ENCODE results near the gene ARPC5.
A peak's percentile ranks its signal among the peaks of the same experiment; 100 is the strongest.

Gene ARPC5

GRCh38 chr1:183580281-183580682 is 55.3 kb downstream of the ARPC5 start:
- no peaks in the 10 kb centered on the region for H3K4me1 ChIP-seq (ENCODE audit: control insufficient read depth in 2 of 2, insufficient read depth in 1 of 2, low read depth in 1 of 2, low read length in 2 of 2)
- H3K9ac ChIP-seq (ENCODE audit: low read depth, low read length, poor library complexity), result no peak overlapping the region
- H3K18ac ChIP-seq (ENCODE audit: low read length), result no peak overlapping the region
- no peak overlapping the region for H3K27ac ChIP-seq (replicated peaks; ENCODE audit: low read length)
- H3K4ac ChIP-seq (ENCODE audit: low read length), result no peak overlapping the region
- no peak overlapping the region for H4K8ac ChIP-seq (ENCODE audit: low read depth, low read length)
- H3K27me3 ChIP-seq (ENCODE audit: control insufficient read depth in 3 of 3, insufficient read depth in 3 of 3, low read depth in 1 of 3, low read length in 3 of 3), result peaks cover 0 to 9% (median 0%) of the 10 kb centered on the region in 3 experiments
- no peak overlapping the region for H2BK15ac ChIP-seq (ENCODE audit: low read length)
- H3K4me3 ChIP-seq (ENCODE audit: low read length in 2 of 2), result no peak overlapping the region
- H2BK120ac ChIP-seq (ENCODE audit: low read depth, low read length), result no peak overlapping the region
- H3K36me3 ChIP-seq (replicated peaks in 1 of 2; ENCODE audit: control insufficient read depth in 2 of 2, insufficient read depth in 2 of 2, low read length in 2 of 2), result no peaks in the 10 kb centered on the region
- H3K79me1 ChIP-seq (ENCODE audit: low read depth, low read length), result no peaks in the 10 kb centered on the region
- H2AK5ac ChIP-seq (ENCODE audit: low read depth, low read length), result no peak overlapping the region
- no peak overlapping the region for H2BK5ac ChIP-seq (ENCODE audit: low read length)
- no peak overlapping the region for H3K14ac ChIP-seq (ENCODE audit: low read length)
- no peak overlapping the region for H4K91ac ChIP-seq (ENCODE audit: low read depth, low read length, poor library complexity)
- no peak overlapping the region for H2BK12ac ChIP-seq (ENCODE audit: low read length)
- no peak overlapping the region for H3K23ac ChIP-seq (ENCODE audit: low read depth, low read length, poor library complexity)
- no peaks in the 10 kb centered on the region for H3K9me3 ChIP-seq (replicated peaks in 1 of 2; ENCODE audit: control insufficient read depth in 2 of 2, insufficient read depth in 1 of 2, low read depth in 1 of 2, low read length in 2 of 2)
- no peak overlapping the region for H3K4me2 ChIP-seq (ENCODE audit: insufficient read depth, low read length, poor library complexity, severe bottlenecking)
- DNase-seq (ENCODE audit: low spot score), result no peak
- H2AFZ ChIP-seq (ENCODE audit: low read length), result peak overlapping the region; percentile 76
- no CpG with 5 or more reads among the region's 8 CpGs for WGBS, 2 donors (ENCODE audit: extremely low coverage in 2 of 2, insufficient read length in 2 of 2, insufficient replicate concordance in 1 of 2)

- H3K14ac ChIP-seq (ENCODE audit: low read length), result no peak overlapping the region
- H3K4me2 ChIP-seq (ENCODE audit: insufficient read depth, low read length, poor library complexity, severe bottlenecking), result no peak overlapping the region
- H4K91ac ChIP-seq (ENCODE audit: low read depth, low read length, poor library complexity), result no peak overlapping the region
- no peaks in the 10 kb centered on the region for H3K9me3 ChIP-seq (replicated peaks in 1 of 2; ENCODE audit: control insufficient read depth in 2 of 2, insufficient read depth in 1 of 2, low read depth in 1 of 2, low read length in 2 of 2)
- no peaks in the 10 kb centered on the region for H3K36me3 ChIP-seq (replicated peaks in 1 of 2; ENCODE audit: control insufficient read depth in 2 of 2, insufficient read depth in 2 of 2, low read length in 2 of 2)
- no peak overlapping the region for H3K4ac ChIP-seq (ENCODE audit: low read length)
- no peak for DNase-seq (ENCODE audit: low spot score)
- H3K23ac ChIP-seq (ENCODE audit: low read depth, low read length, poor library complexity), result no peak overlapping the region
- no peak overlapping the region for H3K27ac ChIP-seq (replicated peaks; ENCODE audit: low read length)
- no peak overlapping the region for H2BK5ac ChIP-seq (ENCODE audit: low read length)
- no CpG with 5 or more reads among the region's 2 CpGs for WGBS, 2 donors (ENCODE audit: extremely low coverage in 2 of 2, insufficient read length in 2 of 2, insufficient replicate concordance in 1 of 2)
- H3K27me3 ChIP-seq (ENCODE audit: control insufficient read depth in 3 of 3, insufficient read depth in 3 of 3, low read depth in 1 of 3, low read length in 3 of 3), result peaks cover 0 to 9% (median 0%) of the 10 kb centered on the region in 3 experiments
- H4K8ac ChIP-seq (ENCODE audit: low read depth, low read length), result no peak overlapping the region
- no peak overlapping the region for H2BK120ac ChIP-seq (ENCODE audit: low read depth, low read length)
- no peaks in the 10 kb centered on the region for H3K4me1 ChIP-seq (ENCODE audit: control insufficient read depth in 2 of 2, insufficient read depth in 1 of 2, low read depth in 1 of 2, low read length in 2 of 2)
- H2BK12ac ChIP-seq (ENCODE audit: low read length), result no peak overlapping the region
- no peak overlapping the region for H2BK15ac ChIP-seq (ENCODE audit: low read length)
- H3K18ac ChIP-seq (ENCODE audit: low read length), result no peak overlapping the region
- no peak overlapping the region for H3K4me3 ChIP-seq (ENCODE audit: low read length in 2 of 2)
- no peak overlapping the region for H3K9ac ChIP-seq (ENCODE audit: low read depth, low read length, poor library complexity)
- H2AFZ ChIP-seq (ENCODE audit: low read length), result no peak overlapping the region
- H2AK5ac ChIP-seq (ENCODE audit: low read depth, low read length), result no peak overlapping the region
- no peaks in the 10 kb centered on the region for H3K79me1 ChIP-seq (ENCODE audit: low read depth, low read length)
Measured at GRCh38 chr1:183578856-183579255, 56.7 kb downstream of the ARPC5 start.

- Histone ChIP-seq H3K14ac (ENCODE audit: low read length) (no peak overlapping the region), H3K4ac (ENCODE audit: low read length) (no peak overlapping the region), H2BK15ac (ENCODE audit: low read length) (no peak overlapping the region), H3K4me2 (ENCODE audit: insufficient read depth, low read length, poor library complexity, severe bottlenecking) (no peak overlapping the region), H2AK5ac (ENCODE audit: low read depth, low read length) (no peak overlapping the region), H2BK120ac (ENCODE audit: low read depth, low read length) (no peak overlapping the region), H4K91ac (ENCODE audit: low read depth, low read length, poor library complexity) (no peak overlapping the region), H3K36me3 (replicated peaks in 1 of 2; ENCODE audit: control insufficient read depth in 2 of 2, insufficient read depth in 2 of 2, low read length in 2 of 2) (no peaks in the 10 kb centered on the region), H3K27me3 (ENCODE audit: control insufficient read depth in 3 of 3, insufficient read depth in 3 of 3, low read depth in 1 of 3, low read length in 3 of 3) (peaks cover 0 to 9% (median 0%) of the 10 kb centered on the region in 3 experiments), H3K79me1 (ENCODE audit: low read depth, low read length) (no peaks in the 10 kb centered on the region), H3K23ac (ENCODE audit: low read depth, low read length, poor library complexity) (no peak overlapping the region), H3K9ac (ENCODE audit: low read depth, low read length, poor library complexity) (no peak overlapping the region), H3K4me1 (ENCODE audit: control insufficient read depth in 2 of 2, insufficient read depth in 1 of 2, low read depth in 1 of 2, low read length in 2 of 2) (no peaks in the 10 kb centered on the region), H3K4me3 (ENCODE audit: low read length in 2 of 2) (no peak overlapping the region), H2BK5ac (ENCODE audit: low read length) (no peak overlapping the region), H3K27ac (replicated peaks; ENCODE audit: low read length) (no peak overlapping the region), H4K8ac (ENCODE audit: low read depth, low read length) (no peak overlapping the region), H3K9me3 (replicated peaks in 1 of 2; ENCODE audit: control insufficient read depth in 2 of 2, insufficient read depth in 1 of 2, low read depth in 1 of 2, low read length in 2 of 2) (no peaks in the 10 kb centered on the region), H2BK12ac (ENCODE audit: low read length) (no peak overlapping the region), H2AFZ (ENCODE audit: low read length) (no peak overlapping the region), H3K18ac (ENCODE audit: low read length) (no peak overlapping the region)
- no CpG with 5 or more reads among the region's 7 CpGs for WGBS, 2 donors (ENCODE audit: extremely low coverage in 2 of 2, insufficient read length in 2 of 2, insufficient replicate concordance in 1 of 2)
- no peak for DNase-seq (ENCODE audit: low spot score)
Measured at GRCh38 chr1:183577897-183578465, 57.6 kb downstream of the ARPC5 start.

- H2BK5ac ChIP-seq (ENCODE audit: low read length), result no peak overlapping the region
- H3K14ac ChIP-seq (ENCODE audit: low read length), result no peak overlapping the region
- H3K79me1 ChIP-seq (ENCODE audit: low read depth, low read length), result no peaks in the 10 kb centered on the region
- H2AK5ac ChIP-seq (ENCODE audit: low read depth, low read length), result no peak overlapping the region
- no peak overlapping the region for H3K23ac ChIP-seq (ENCODE audit: low read depth, low read length, poor library complexity)
- no peak overlapping the region for H2BK12ac ChIP-seq (ENCODE audit: low read length)
- no peak overlapping the region for H3K4me2 ChIP-seq (ENCODE audit: insufficient read depth, low read length, poor library complexity, severe bottlenecking)
- no peak overlapping the region for H4K8ac ChIP-seq (ENCODE audit: low read depth, low read length)
- H3K9me3 ChIP-seq (replicated peaks in 1 of 2; ENCODE audit: control insufficient read depth in 2 of 2, insufficient read depth in 1 of 2, low read depth in 1 of 2, low read length in 2 of 2), result no peaks in the 10 kb centered on the region
- DNase-seq (ENCODE audit: low spot score), result no peak
- H3K18ac ChIP-seq (ENCODE audit: low read length), result no peak overlapping the region
- no CpG with 5 or more reads among the region's 8 CpGs for WGBS, 2 donors (ENCODE audit: extremely low coverage in 2 of 2, insufficient read length in 2 of 2, insufficient replicate concordance in 1 of 2)
- H2AFZ ChIP-seq (ENCODE audit: low read length), result peak overlapping the region; percentile 35
- peaks cover 0 to 5% (median 0%) of the 10 kb centered on the region in 3 experiments for H3K27me3 ChIP-seq (ENCODE audit: control insufficient read depth in 3 of 3, insufficient read depth in 3 of 3, low read depth in 1 of 3, low read length in 3 of 3)
- H3K9ac ChIP-seq (ENCODE audit: low read depth, low read length, poor library complexity), result no peak overlapping the region
- no peaks in the 10 kb centered on the region for H3K36me3 ChIP-seq (replicated peaks in 1 of 2; ENCODE audit: control insufficient read depth in 2 of 2, insufficient read depth in 2 of 2, low read length in 2 of 2)
- no peak overlapping the region for H3K4me3 ChIP-seq (ENCODE audit: low read length in 2 of 2)
- no peak overlapping the region for H4K91ac ChIP-seq (ENCODE audit: low read depth, low read length, poor library complexity)
- no peaks in the 10 kb centered on the region for H3K4me1 ChIP-seq (ENCODE audit: control insufficient read depth in 2 of 2, insufficient read depth in 1 of 2, low read depth in 1 of 2, low read length in 2 of 2)
- H3K4ac ChIP-seq (ENCODE audit: low read length), result no peak overlapping the region
- no peak overlapping the region for H3K27ac ChIP-seq (replicated peaks; ENCODE audit: low read length)
- H2BK15ac ChIP-seq (ENCODE audit: low read length), result no peak overlapping the region
- no peak overlapping the region for H2BK120ac ChIP-seq (ENCODE audit: low read depth, low read length)
Measured at GRCh38 chr1:183576537-183576936, 59.0 kb downstream of the ARPC5 start.
